Epithelial cell of proximal tubule (primary cell): ENCODE results near the gene FHIT. TPM values are rescaled to one million over a fixed set of nuclear protein-coding genes. Genes with fewer than 3 reads are reported as not detected.

ENCODE experiments used
- DNase-seq: peaks from one replicate; pipeline ENCODE4 v3.0.0-alpha.2; 2011; ENCODE audit warnings: low read depth
- H3K4me3 ChIP-seq: 2 replicates; pipeline ENCODE4 v1.5.1; 2011; ENCODE audit warnings: low read depth, mild to moderate bottlenecking, low read length
- total RNA-seq: library from RNA; depleted of rRNA; stranded (reverse); fragments of >200 nt; gene quantifications from 2 replicates; pipeline ENCODE4 v1.2.3, GENCODE V29; 2015
- TF ChIP-seq, protein P1 (sequence below): conservative IDR thresholded peaks from 2 replicates; pipeline ENCODE4 v1.5.1; 2012; ENCODE audit warnings: low read depth, mild to moderate bottlenecking, low read length

FHIT gene
- total RNA-seq, 1 donor from 2014 or later = 3.7 TPM

- DNase-seq = no peak
- no peak overlapping the region for H3K4me3 ChIP-seq
- TF ChIP-seq, protein P1, sequence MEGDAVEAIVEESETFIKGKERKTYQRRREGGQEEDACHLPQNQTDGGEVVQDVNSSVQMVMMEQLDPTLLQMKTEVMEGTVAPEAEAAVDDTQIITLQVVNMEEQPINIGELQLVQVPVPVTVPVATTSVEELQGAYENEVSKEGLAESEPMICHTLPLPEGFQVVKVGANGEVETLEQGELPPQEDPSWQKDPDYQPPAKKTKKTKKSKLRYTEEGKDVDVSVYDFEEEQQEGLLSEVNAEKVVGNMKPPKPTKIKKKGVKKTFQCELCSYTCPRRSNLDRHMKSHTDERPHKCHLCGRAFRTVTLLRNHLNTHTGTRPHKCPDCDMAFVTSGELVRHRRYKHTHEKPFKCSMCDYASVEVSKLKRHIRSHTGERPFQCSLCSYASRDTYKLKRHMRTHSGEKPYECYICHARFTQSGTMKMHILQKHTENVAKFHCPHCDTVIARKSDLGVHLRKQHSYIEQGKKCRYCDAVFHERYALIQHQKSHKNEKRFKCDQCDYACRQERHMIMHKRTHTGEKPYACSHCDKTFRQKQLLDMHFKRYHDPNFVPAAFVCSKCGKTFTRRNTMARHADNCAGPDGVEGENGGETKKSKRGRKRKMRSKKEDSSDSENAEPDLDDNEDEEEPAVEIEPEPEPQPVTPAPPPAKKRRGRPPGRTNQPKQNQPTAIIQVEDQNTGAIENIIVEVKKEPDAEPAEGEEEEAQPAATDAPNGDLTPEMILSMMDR = no peak
Measured at GRCh38 chr3:60160822-60161748, 1090.2 kb downstream of the FHIT start.

DNA sequence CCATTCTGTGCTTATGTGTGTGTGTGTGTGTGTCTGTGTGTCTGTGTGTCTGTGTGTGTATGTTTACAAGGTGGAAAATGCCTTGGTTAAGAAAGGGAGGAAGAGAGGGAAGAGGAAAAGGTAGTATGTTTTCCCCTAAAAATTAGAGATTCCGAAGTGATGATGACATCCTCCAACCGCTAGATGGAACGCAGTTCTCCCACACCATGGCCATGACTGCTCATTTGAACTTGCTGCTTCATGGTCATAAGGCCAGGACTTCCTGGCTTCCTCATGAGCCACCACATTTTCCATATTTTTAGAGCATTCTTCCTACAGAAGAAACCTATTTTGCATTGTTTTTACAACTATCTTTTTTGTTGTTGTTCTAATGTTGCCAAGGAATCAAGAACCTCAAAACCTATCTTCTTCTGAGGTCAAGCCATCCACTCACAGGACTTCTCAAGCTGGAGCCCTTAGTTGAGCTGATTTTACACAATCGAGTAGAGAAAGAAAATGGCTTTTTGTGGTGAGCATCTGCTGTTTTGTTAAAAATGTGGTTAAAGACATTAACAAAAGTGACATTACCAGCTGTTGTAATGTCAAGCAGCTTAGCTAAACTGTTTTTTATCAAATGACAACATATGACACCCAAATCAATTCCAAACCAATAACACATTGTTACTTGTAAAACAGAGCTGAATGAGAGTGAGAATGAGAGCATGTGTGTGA lies 1091.0 kb downstream of the FHIT start:
- TF ChIP-seq, protein P1 = no peak
- no peak for DNase-seq
- no peak overlapping the region for H3K4me3 ChIP-seq

DNA sequence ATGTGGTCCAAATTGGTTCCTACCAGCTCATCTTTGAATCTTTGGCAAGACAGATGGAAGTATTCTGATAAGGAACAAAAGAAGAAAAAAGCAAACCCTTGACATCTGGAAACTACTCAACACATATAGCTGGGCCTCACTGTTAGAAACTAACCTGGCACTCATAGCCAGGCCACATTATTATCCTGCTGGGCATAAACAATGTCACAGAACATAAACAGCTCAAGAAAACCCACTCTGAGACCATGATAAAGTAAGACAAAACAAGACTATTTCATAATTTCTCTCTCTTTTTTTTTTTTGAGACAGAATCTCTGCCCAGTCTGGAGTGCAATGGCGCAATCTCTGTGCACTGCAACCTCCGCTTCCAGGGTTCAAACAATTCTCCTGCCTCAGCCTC lies 1093.2 kb downstream of the FHIT start:
- TF ChIP-seq, protein P1 = no peak
- H3K4me3 ChIP-seq = no peak overlapping the region
- no peak for DNase-seq

- TF ChIP-seq, protein P1 = no peak
- H3K4me3 ChIP-seq = no peak overlapping the region
- peak; percentile 20 for DNase-seq
Measured at GRCh38 chr3:60154011-60154410, 1097.2 kb downstream of the FHIT start.

GRCh38 chr3:60153221-60153999 lies 1097.8 kb downstream of the FHIT start:
- no peak overlapping the region for H3K4me3 ChIP-seq
- DNase-seq = no peak
- TF ChIP-seq, protein P1 = no peak

DNA sequence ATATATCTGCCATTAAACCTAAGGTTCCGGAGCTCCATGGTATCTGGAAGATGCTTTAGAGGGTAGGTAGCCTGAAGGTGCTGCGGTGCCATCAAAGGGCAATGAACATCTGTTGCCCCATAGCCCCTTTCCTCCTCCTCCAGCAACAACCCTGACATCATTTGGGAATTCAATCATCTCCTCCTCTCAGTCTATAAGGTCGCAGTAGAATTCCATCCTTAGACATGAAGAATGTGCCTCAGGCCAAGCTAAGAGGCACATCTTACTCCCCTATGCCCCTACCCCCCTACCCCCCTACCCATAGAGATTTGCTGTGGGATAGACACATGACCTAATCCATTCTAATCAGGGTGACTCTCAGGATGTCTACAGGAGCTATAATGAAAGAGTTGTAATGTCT lies 1101.8 kb downstream of the FHIT start:
- TF ChIP-seq, protein P1 = no peak
- DNase-seq = no peak
- H3K4me3 ChIP-seq = no peak overlapping the region
